ENCODE results near the gene STUB1. TPM values are rescaled to one million over a fixed set of nuclear protein-coding genes. Genes with fewer than 3 reads are reported as not detected.

The STUB1 gene
- total and polyA plus RNA-seq, 2 donors (not counting 1 experiment from before 2014, with no cell fraction given): 94.3 to 116 TPM

DNA sequence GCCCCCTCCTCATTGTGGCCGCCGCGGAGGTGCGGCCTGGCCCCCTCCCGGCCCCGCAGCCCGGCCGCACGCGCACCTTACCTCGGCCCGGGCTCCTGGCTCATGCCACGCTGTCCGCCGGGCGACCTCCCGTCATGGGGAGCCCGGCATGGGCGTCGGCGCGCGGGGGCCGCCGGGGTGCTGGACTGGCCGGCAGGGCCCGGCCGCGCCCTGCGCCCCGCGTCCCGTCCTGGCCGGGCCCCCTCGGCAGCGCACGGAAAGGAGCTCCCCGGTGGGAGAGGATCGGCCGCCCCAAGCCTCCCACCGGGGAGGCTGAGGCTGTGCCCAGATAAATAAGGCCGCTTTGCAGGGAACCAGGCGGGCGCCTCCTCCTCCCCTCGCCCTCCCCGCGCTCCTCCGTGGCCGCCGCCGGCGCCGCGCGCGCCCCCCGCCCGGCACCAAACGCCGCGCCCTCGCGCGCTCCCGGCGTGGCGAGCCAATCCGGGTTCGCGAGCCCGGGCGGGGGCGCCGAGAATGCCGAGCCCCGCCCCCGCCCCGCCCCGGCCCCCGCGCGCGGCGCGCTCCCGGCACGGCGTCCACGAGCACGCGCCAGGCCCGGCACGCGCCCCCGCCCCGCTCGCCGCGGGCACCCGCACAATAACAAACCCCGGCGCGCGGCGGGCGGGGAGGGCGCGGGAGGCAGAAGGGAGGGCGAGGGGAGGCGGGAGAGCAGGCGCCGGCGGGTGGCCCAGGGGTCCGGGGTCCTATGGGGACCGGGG, 25.4 kb downstream of the STUB1 start, which contains the start of gene FBXL16:
TSS of gene FBXL16 (minus strand) at position 371 of the 758 bp plus-strand sequence. CDS start 8,396 bp downstream, outside the sequence.
- ATAC-seq (ENCODE audit: low read depth) (no peak), DNase-seq (no peak)
- Histone ChIP-seq H3K36me3 (replicated peaks in 1 of 2; ENCODE audit: control extremely low read depth in 1 of 2, control insufficient read depth in 1 of 2, extremely low read depth in 1 of 2, insufficient read depth in 2 of 2, low read length in 1 of 2) (no peaks in the 10 kb centered on the region), H3K9ac (ENCODE audit: low read length) (no peak within 1 kb of the TSS), H3K4me1 (ENCODE audit: control insufficient read depth in 2 of 2, insufficient read depth in 2 of 2, low read length in 2 of 2) (peaks cover 6 to 19% of the 10 kb centered on the region in 2 donors), H3K27ac (ENCODE audit: low read length in 2 of 2) (no peak within 1 kb of the TSS), H2AFZ (ENCODE audit: insufficient read depth, low read depth, low read length, poor library complexity, severe bottlenecking) (no peak within 1 kb of the TSS), H3K4me2 (replicated peaks; ENCODE audit: low read depth, low read length, poor library complexity, severe bottlenecking) (peak within 1 kb of the TSS; percentile 38), H4K20me1 (ENCODE audit: control insufficient read depth, insufficient read depth, low read length, poor library complexity, severe bottlenecking) (no peaks in the 10 kb centered on the region), H3K27me3 (replicated peaks in 1 of 4; ENCODE audit: control extremely low read depth in 1 of 4, control insufficient read depth in 3 of 4, insufficient read depth in 4 of 4, low read length in 3 of 4) (peaks cover 0 to 88% (median 40%) of the 10 kb centered on the region in 4 experiments), H3K4me3 (ENCODE audit: control extremely low read depth in 1 of 5, extremely low read depth in 1 of 5, insufficient read depth in 1 of 5, low read depth in 2 of 5, low read length in 4 of 5) (no peak within 1 kb of the TSS), H3K9me3 (ENCODE audit: control extremely low read depth in 1 of 3, control insufficient read depth in 2 of 3, insufficient read depth in 1 of 3, low read length in 2 of 3) (peaks cover 0 to 30% (median 0%) of the 10 kb centered on the region in 3 donors), H3K79me2 (ENCODE audit: control insufficient read depth, insufficient read depth, low read length) (no peaks in the 10 kb centered on the region)
- Mint-ChIP-seq H3K9me3 (ENCODE audit: insufficient read depth) (no peaks in the 10 kb centered on the region), H3K27me3 (peaks cover 36% of the 10 kb centered on the region), H3K4me3 (peak within 1 kb of the TSS; percentile 26), H3K4me1 (no peaks in the 10 kb centered on the region), H3K27ac (no peak within 1 kb of the TSS)
- TF ChIP-seq EZH2 (IDR thresholded peaks at IDR 0.05; ENCODE audit: borderline replicate concordance, insufficient read depth, low read depth, low read length, poor library complexity, severe bottlenecking) (no peak), CTCF (IDR thresholded peaks at IDR 0.05) (no peak)
- ChIA-PET CTCF (no interaction called here), POLR2A (interaction anchor here (0.7 kb wide), 1 partner anchor 1142 kb away, joined by 3 read pairs; no protein-coding TSS in a partner anchor)
- 2% methylated on average over 113 of the region's 115 CpGs for WGBS (ENCODE audit: insufficient coverage)
- intact Hi-C loops (cut with micrococcal nuclease): no loop called here

All from B cell (primary cell).